Activated T-helper 1 cell treated with anti-CD3 and anti-CD28 coated beads, Interleukin-12 subunit alpha, Interleukin-12 subunit beta, Interleukin-2, Interleukin-4 antibody, amounts not matched to agents 30 ng/mL and 10 ng/mL and 1 ng/mL, durations not matched to agents 14 hours and 24 hours and 36 hours (primary cell): ENCODE results near the gene WDR38. TPM values are rescaled to one million over a fixed set of nuclear protein-coding genes. Genes with fewer than 3 reads are reported as not detected.

Experiments used
- DNase-seq: peaks from one replicate; pipeline ENCODE4 v3.0.0; 2021; ENCODE audit warnings: low spot score
- H3K27ac Mint-ChIP-seq: one replicate; pipeline ENCODE4 v1.8.0; 2021; ENCODE audit warnings: mild to moderate bottlenecking, mixed read lengths
- H3K27me3 Mint-ChIP-seq: one replicate; pipeline ENCODE4 v1.8.0; 2022; ENCODE audit warnings: mild to moderate bottlenecking, moderate library complexity, mixed read lengths; ENCODE audit not compliant: insufficient read depth
- H3K36me3 Mint-ChIP-seq: one replicate; pipeline ENCODE4 v1.8.0; 2021; ENCODE audit warnings: low read depth, mixed read lengths
- H3K4me1 Mint-ChIP-seq: one replicate; pipeline ENCODE4 v1.8.0; 2021; ENCODE audit warnings: low read depth, mixed read lengths
- H3K4me3 Mint-ChIP-seq: one replicate; pipeline ENCODE4 v1.8.0; 2021; ENCODE audit warnings: mild to moderate bottlenecking, moderate library complexity, mixed read lengths
- H3K9me3 Mint-ChIP-seq: one replicate; pipeline ENCODE4 v1.8.0; 2021; ENCODE audit warnings: mixed read lengths
- intact Hi-C: fragments of 100-400 bp; cut with micrococcal nuclease; formaldehyde crosslinking; loops from one replicate; pipeline ENCODE4 v1.15.1; 2024
- total RNA-seq: library from RNA; stranded (reverse); gene quantifications from 2 replicates; pipeline ENCODE4 v1.2.3, GENCODE V29; 2022

Gene WDR38
- total RNA-seq, 1 donor from 2014 or later, result not detected

DNA sequence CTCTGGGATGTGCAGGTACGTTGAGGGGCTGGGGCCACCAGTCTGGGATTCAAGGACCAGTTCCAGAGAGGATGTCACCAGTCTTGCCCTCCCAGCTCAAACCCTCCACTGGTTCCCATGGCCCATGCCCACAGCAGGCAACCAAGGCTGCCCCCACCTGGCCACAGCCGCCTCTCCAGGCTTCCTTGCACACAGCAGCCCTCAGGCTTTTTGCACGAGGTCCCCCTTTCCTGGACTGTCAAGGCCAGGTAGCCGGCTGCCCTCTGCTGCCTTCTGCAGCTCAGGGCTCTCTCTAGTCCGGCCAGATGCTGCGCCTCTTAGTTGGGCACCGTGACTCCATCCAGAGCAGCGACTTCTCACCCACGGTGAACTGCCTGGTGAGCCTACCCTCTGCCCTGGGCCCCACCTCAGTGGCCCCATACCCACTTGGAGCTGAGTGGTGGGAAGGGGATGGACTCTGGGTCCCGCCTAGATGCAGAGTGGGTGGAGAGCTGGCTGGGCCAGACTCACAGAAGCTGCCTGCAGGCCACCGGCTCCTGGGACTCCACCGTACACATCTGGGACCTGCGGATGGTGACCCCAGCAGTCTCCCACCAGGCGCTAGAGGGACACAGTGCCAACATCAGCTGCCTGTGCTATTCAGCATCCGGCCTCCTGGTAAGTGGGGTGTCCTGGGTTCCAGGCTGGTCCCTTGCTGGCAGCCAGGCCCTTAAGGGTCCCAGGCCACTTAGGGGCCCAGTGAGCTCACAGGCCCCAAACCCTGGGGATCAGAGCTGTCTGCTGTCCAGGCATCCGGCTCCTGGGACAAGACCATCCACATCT lies 2.9 kb downstream of the WDR38 start:
- Mint-ChIP-seq H3K27me3 (peaks cover 3% of the 10 kb centered on the region), H3K4me1 (peaks cover 34% of the 10 kb centered on the region), H3K36me3 (peaks cover 31% of the 10 kb centered on the region), H3K9me3 (no peaks in the 10 kb centered on the region), H3K4me3 (no peak overlapping the region), H3K27ac (no peak overlapping the region)
- DNase-seq, result no peak
- intact Hi-C loops, result no loop called here

DNA sequence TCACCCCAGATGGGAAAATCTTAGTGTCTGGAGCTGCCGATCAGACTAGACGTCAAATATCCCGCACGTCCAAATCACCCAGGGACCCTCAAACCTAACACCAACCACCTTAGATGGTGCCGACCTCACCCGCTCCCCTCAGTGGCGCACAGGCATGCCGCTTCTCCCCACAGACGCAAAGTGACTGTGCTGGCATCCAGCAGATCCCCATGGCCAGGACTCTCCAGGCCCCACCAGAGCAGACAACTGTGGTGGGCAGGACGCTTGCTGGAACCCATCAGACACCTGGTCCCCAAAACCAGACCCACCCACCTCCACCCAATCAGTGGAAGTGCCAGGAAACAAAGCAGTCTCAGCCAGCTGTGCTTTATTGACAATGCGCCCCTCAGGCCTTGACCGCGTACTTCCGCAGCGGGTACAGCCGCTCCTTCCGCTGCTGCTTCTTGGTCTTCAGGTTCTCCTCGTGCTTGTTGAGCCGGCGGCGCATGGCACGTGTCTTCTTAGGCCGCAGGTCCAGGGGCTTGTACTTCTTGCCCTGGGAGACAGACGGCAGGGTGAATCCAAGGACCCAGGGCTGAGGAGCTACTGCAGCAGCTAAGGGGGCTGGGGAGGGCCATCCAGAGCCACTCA lies 4.4 kb downstream of the WDR38 start:
- intact Hi-C loops, result no loop called here
- H3K9me3 Mint-ChIP-seq, result no peaks in the 10 kb centered on the region
- H3K27ac Mint-ChIP-seq, result no peak overlapping the region
- H3K4me3 Mint-ChIP-seq, result no peak overlapping the region
- H3K27me3 Mint-ChIP-seq, result no peaks in the 10 kb centered on the region
- no peak for DNase-seq
- H3K36me3 Mint-ChIP-seq, result peaks cover 34% of the 10 kb centered on the region
- H3K4me1 Mint-ChIP-seq, result peaks cover 32% of the 10 kb centered on the region

DNA sequence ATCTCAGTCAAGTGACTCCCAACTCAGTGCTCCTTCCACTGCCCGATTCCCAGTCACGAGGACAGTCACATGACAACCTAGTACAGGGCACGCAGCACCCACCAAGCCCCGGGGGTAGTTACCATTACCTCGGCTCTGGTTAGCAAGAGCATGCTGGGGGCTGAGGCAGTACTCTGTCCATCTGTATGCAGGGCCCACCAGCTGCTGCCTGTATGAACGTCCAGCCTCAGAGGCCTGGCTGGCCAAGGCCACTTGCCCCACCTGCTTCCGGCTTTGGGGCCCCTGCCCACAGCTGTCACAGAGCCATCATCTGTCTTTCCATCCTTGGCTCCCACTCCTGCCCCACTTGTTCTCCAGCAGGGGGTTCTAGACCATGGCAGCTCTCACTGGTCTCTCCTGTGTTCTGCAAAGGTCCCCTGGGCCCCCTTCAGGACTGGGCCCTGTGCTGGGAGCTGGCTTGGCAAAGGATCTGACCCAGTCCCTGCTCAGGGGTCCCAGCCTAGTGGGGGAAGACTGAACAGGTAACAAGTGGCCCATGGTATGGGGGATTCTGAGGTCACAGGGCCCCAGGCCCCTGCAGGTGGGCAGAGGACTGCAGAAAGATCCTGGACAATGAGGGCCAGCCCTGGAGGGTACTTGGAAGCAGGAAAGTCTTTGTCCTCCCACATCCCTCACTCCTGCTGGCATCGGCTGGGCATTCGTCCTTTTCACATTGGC lies 5.2 kb downstream of the WDR38 start:
- H3K27me3 Mint-ChIP-seq, result no peaks in the 10 kb centered on the region
- intact Hi-C loops, result no loop called here
- no peak overlapping the region for H3K27ac Mint-ChIP-seq
- no peaks in the 10 kb centered on the region for H3K9me3 Mint-ChIP-seq
- peak overlapping the region; percentile 96 for H3K4me3 Mint-ChIP-seq
- peaks cover 28% of the 10 kb centered on the region for H3K4me1 Mint-ChIP-seq
- peaks cover 34% of the 10 kb centered on the region for H3K36me3 Mint-ChIP-seq
- no peak for DNase-seq

DNA sequence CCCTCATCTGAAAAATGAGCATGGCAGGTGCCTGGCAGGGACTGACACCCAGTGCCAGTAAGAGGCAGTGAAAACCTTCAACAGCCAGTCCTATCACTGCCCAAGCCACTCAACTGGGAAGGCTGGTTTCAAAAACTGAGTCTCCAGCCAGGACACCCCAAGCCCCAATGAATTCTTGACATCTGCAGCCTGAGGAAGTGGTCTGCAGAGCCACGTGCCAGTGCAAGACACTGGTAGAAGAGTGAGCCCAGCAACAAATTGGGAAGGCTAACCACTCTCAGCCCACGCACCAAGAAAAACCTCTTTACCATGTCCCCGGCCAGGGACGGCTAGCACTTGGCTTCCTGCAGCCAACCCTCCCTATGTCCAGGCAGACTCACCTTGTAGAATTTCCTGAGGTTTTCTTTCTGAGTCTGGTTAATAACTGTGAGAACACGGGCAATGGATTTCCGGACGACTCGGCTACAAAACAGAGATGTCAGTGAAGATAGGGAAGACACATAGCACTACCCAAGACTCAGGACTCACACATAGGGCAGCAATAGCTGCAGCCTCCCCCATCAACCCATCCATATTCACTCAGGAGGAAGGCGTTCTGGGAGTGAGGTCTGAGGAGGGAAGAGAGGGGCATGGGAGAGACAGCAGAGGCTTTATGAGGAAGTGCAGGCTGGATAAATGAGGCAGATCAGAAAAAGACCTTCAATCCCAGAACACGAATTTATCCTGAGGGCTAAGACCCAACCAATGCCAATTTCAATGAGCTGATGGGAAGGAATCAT lies 6.7 kb downstream of the WDR38 start:
- intact Hi-C loops, result loop anchor here (2.0 kb wide), 1 partner anchor 89 kb away; the partner anchor contains the start of gene NR6A1
- H3K36me3 Mint-ChIP-seq, result peaks cover 34% of the 10 kb centered on the region
- no peak for DNase-seq

DNA sequence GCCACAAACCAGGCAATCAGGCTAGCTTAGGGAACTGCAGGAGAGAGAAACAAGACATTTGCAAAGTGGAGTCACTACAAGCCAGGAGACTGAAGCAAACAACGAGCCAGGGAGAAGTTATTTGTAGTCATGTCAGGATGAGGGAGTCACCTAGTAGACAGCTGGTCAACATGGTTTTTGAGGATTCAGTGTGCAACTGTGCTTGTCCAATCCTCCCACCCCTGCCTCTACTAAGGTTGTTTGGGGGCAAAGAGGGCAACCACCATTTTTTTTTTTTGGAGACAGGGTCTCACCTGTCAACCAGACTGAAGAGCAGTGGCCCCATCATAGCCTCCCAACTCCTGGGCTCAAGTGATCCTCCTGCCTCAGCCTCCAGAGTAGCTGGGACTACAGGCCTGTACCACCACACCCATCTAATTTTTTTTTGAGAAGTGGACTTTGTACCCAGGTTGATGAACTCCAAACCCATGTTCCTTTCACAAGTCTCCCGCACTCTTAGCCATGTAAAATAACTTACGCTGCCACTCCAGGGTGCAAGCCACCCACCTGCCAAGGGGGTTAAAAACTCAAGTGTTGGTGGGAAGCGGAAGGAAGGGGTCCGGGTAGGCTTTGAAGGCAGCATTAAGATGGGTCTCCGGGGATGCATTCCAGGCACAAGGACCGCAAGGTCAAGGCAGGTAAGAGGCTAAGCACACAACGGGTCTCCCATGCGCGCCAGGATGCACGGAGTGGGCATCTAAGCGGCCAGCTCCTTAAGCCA lies 7.5 kb downstream of the WDR38 start:
- peak overlapping the region; percentile 98 for H3K27ac Mint-ChIP-seq
- peaks cover 34% of the 10 kb centered on the region for H3K4me1 Mint-ChIP-seq
- H3K36me3 Mint-ChIP-seq, result peaks cover 34% of the 10 kb centered on the region
- DNase-seq, result no peak
- H3K27me3 Mint-ChIP-seq, result no peaks in the 10 kb centered on the region
- H3K4me3 Mint-ChIP-seq, result peak overlapping the region; percentile 96
- intact Hi-C loops, result loop anchor here (2.0 kb wide), 1 partner anchor 90 kb away; the partner anchor contains the start of gene NR6A1
- no peaks in the 10 kb centered on the region for H3K9me3 Mint-ChIP-seq

More for the DNA sequence above, 6.7 kb downstream of the WDR38 start:
- H3K9me3 Mint-ChIP-seq, result no peaks in the 10 kb centered on the region
- peak overlapping the region; percentile 96 for H3K4me3 Mint-ChIP-seq
- peak overlapping the region; percentile 98 for H3K27ac Mint-ChIP-seq
- peaks cover 34% of the 10 kb centered on the region for H3K4me1 Mint-ChIP-seq
- no peaks in the 10 kb centered on the region for H3K27me3 Mint-ChIP-seq

DNA sequence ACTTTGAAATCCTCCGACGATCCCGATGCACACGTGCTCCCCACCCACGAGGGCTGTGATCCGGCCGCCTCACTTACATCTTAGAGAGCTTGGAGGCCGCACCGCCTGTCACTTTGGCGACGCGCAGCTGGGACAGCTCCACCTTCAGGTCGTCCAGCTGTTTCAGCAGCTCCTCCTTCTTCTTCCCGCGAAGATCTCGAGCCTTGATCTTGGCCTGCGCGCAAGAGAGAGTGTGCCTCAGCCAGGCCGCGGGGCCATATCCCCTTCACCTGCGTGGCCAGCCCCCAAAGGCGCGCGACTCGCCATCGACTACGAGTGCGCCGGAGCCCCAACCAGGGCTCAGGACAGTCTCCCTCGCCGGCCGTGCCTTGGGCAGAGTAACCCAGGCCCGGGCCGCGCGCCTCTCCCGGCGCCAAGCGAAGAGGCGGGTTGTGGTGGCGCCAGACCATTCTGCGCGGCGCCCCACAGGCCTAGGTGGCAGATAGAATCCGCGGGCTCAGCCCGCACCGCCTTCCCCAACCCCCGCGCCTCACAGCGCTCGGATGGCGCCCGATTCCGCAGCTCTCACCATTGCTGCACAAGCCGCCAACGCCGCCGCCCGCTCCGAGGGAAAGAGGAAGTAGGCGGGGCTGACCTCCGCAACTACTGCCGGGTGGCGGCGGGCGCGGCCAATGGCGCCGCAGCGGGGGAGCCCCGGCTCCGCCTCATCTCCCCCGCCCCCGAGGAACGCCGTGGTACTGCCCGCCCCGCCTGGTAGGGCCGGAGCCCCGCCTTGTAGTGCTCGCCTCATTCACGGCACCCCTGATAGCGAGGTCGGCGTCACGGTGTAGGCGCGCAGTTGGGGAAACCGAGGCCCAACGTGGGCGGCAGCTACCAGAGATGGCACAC lies 8.3 kb downstream of the WDR38 start, which contains the start of the genes ARPC5L and RPL35:
Gene ARPC5L, plus strand, starts transcription at position 789 of the 888 bp plus-strand sequence. CDS start 7,161 bp downstream, outside the sequence.
Gene RPL35, minus strand, starts transcription at position 616 of the 888 bp plus-strand sequence. Its CDS starts 45 bp downstream, at position 571.
- H3K4me3 Mint-ChIP-seq, result peak within 1 kb of the TSS; percentile 96
- H3K9me3 Mint-ChIP-seq, result no peaks in the 10 kb centered on the region
- H3K27me3 Mint-ChIP-seq, result no peaks in the 10 kb centered on the region
- H3K4me1 Mint-ChIP-seq, result peaks cover 35% of the 10 kb centered on the region
- intact Hi-C loops, result loop anchor here (1.0 to 2.0 kb wide), 8 partner anchors 8 to 446 kb away; partner anchors contain the start of genes GOLGA1, NR6A1, PPP6C and PSMB7
- peaks cover 34% of the 10 kb centered on the region for H3K36me3 Mint-ChIP-seq
- peak within 1 kb of the TSS; percentile 98 for H3K27ac Mint-ChIP-seq
- peak; percentile 95 for DNase-seq

DNA sequence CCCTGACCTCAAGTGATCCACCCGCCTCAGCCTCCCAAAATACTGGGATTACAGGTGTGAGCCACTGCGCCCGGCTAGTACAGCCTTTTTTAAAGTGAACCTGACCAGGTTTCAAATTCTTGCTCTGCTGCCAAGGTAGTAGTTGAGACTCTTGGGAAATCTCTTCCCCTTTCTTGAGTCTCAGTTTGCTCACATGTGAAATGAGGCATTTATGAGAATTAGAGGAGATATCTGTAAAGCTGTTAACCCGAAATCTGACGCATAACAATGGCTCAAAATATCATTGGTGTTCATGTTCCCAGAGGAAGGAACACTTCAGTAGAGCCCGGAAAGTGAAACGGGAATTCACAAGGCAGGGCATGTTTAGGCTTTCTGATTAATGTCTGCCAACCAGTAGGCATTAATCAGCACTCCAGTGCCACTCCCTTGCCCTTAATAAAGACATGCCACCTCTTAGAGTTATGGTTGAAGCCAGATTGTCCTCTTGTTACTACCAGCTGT lies 10.2 kb downstream of the WDR38 start:
- peak overlapping the region; percentile 10 for H3K27ac Mint-ChIP-seq
- no peaks in the 10 kb centered on the region for H3K9me3 Mint-ChIP-seq
- peaks cover 42% of the 10 kb centered on the region for H3K4me1 Mint-ChIP-seq
- DNase-seq, result no peak
- peak overlapping the region; percentile 27 for H3K4me3 Mint-ChIP-seq
- H3K36me3 Mint-ChIP-seq, result peaks cover 31% of the 10 kb centered on the region
- intact Hi-C loops, result loop anchor here (2.0 kb wide), 1 partner anchor 31 kb away; no protein-coding TSS in a partner anchor
- H3K27me3 Mint-ChIP-seq, result no peaks in the 10 kb centered on the region

DNA sequence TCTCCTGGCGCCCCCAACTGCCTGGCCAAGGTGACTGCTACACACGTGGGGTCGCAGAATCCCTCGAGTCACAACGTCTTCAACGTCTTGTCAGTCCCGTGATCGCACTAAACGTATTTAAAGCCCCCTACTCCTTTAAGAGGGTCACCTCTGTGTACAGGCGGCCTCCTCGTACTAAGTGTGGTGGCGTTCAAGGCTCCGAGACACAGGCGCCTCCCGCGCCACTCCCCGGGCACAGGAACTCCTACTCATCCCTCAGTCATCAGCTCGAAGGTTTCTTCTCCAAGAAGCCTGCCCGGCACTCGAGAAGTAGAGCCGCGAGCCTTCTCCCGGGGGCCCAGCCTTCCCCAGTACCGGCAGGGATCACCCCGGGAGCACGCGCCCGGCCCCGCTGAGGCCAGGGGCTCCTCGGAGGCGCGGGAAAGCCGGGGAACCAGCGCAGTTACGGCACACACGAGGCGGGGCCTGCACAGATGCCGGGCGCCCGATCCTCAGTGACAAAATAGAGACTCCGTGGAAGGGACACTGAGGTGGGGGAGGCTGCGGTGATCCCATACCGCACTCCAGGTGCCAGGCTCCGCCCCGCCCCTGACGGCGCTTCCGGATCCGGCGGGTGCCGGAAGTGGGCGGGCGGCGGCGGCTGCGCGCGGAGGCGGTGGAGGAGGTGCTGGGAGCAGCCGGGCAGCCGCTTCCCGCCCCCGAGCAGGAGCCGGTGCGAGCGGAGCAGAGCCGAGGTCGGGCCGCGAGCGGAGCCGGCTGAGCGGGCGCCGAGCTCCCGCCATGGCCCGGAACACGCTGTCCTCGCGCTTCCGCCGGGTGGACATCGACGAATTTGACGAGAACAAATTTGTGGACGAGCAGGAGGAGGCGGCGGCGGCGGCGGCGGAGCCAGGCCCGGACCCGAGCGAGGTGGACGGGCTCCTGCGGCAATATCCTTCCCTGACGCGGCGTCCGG lies 15.5 kb downstream of the WDR38 start:
- Mint-ChIP-seq H3K36me3 (peaks cover 33% of the 10 kb centered on the region), H3K4me3 (peak overlapping the region; percentile 99), H3K27ac (peak overlapping the region; percentile 100), H3K4me1 (peaks cover 56% of the 10 kb centered on the region), H3K9me3 (no peaks in the 10 kb centered on the region), H3K27me3 (peaks cover 1% of the 10 kb centered on the region)
- peak; percentile 93 for DNase-seq
- intact Hi-C loops, result loop anchor here (1.0 kb wide), 1 partner anchor 373 kb away; the partner anchor contains the start of gene HSPA5

DNA sequence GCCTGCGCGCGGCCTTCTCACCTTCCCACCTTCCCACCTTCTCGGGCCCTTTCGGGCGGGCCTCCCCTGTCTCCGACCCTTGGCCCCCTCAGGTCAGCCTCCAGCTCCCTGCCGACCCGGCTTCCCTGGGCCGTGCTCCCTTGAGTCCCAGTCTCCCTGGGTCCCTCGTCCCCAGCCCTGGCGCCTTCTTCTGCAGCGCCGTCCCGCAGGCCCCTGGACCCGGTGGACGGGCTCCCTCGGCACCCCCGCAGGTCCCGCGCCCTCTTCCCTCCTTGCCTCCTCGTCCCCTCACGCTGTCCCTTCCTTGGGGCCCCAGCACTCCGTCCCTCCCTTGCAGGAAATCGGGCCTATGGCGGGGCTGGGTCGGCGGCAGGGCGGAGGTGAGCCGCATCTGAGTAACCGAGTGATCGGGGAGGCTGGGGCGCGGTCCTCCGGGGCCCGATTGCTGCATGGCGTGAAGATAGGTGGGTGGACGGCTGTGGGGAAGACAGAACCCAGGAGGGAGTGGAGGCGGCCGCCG lies 16.3 kb downstream of the WDR38 start:
- intact Hi-C loops, result loop anchor here (1.0 kb wide), 1 partner anchor 372 kb away; the partner anchor contains the start of gene HSPA5

More for the DNA sequence above, 16.3 kb downstream of the WDR38 start:
- peaks cover 1% of the 10 kb centered on the region for H3K27me3 Mint-ChIP-seq
- H3K4me1 Mint-ChIP-seq, result peaks cover 53% of the 10 kb centered on the region
- peak overlapping the region; percentile 98 for H3K27ac Mint-ChIP-seq
- DNase-seq, result peak; percentile 25
- no peaks in the 10 kb centered on the region for H3K9me3 Mint-ChIP-seq
- H3K36me3 Mint-ChIP-seq, result peaks cover 34% of the 10 kb centered on the region
- H3K4me3 Mint-ChIP-seq, result peak overlapping the region; percentile 99
